8988T (cell line): ENCODE results near the gene TBC1D2B.

Experiments
- DNase-seq: peaks from one replicate; pipeline ENCODE4 v3.0.0; 2011

TBC1D2B gene

GRCh38 chr15:78077053-78077870, at the start of gene TBC1D2B:
TBC1D2B (minus strand) TSS chr15:78077711; CDS start chr15:78077652, 59 bp downstream.
- DNase-seq = peak; percentile 56

GRCh38 chr15:78125267-78125666, 47.8 kb upstream of the TBC1D2B start:
- DNase-seq = no peak

DNA sequence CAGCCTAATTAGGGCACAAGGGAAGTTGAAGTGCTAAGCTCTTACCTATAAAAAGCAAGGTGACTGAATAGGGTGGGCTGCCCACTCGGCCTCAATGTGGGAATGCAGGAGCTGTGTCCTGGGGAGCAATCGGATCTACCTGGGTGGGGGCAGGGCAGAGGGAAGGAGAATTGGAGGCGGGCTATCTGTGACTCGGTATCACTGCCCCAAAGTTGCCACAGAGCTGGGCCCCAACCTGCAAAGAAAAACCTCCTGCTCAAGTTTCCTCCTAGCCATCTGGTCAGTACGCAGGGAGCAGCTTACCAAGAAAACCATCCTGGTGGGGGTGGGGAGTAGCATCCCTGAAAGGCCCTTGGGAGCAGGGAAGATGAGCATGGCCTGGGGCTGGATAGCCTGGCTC, 43.0 kb upstream of the TBC1D2B start:
- DNase-seq = no peak

DNA sequence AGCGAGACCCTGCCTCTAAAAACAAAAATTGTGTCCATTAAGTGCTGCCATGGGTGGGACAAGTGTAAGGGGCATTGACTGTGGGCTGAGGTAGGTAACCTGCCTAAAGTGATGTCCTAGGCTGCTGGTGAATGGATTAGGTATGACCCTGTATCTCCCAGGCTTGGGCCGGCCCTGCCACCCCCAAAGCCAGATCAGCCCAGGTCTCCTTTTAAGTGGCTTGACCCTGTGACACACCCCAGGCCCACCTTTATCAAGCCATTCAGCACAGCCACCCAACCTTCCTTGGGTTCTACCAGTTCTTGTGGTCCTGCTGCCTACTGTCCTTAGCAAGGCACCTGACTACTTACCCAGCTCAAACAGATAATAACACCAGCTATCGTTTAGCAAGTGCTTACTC, 35.0 kb upstream of the TBC1D2B start:
- no peak for DNase-seq

DNA sequence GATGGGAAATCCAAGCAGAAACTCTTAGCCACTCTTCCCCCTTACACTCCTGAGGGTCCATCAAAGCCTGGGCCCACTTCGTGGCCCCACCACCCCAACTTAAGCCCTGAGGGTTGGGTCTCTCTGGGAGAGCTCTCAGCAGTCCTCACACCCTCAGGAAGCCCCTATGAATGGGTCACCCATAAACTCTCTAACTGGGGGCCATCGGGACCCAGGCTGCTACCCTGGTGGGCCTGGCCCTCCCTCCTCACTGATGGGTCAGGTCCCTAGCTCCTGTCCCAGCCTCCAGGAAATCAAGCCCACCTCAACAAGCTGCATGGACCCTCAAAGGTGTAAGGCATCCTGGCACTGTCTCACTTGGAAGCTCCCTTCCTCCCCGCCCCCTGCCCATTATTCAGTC, 34.3 kb upstream of the TBC1D2B start:
- DNase-seq = no peak

DNA sequence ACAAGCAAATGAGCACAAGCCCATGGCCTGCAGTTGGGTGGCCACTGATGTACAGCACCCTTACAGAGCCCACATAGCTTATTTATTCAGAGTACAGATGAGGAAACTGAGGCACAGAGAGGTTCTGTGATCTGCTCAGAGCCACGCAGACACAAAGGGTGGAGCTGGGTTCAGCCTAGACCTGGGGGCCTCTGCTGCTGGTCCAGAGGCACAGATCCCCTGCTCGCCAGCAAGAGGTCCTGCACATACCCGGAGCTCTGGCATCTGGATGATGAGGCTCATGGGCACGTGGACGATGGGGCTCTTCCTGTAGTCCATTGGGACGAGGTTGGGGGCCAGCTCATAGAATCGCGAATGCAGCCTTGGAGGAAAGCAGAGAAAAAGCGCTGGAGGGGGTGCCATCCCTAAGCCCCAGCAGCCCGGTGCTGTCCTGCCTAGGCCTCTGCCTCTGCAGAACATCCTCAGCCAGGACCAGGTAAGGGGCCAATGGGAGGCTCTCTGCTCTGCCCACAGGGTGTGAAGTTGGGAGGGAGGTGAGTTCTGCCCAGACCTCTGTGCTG, 33.5 kb upstream of the TBC1D2B start:
- DNase-seq = no peak

GRCh38 chr15:78110096-78110495, 32.6 kb upstream of the TBC1D2B start:
- DNase-seq = no peak

GRCh38 chr15:78109156-78109555, 31.6 kb upstream of the TBC1D2B start:
- no peak for DNase-seq

DNA sequence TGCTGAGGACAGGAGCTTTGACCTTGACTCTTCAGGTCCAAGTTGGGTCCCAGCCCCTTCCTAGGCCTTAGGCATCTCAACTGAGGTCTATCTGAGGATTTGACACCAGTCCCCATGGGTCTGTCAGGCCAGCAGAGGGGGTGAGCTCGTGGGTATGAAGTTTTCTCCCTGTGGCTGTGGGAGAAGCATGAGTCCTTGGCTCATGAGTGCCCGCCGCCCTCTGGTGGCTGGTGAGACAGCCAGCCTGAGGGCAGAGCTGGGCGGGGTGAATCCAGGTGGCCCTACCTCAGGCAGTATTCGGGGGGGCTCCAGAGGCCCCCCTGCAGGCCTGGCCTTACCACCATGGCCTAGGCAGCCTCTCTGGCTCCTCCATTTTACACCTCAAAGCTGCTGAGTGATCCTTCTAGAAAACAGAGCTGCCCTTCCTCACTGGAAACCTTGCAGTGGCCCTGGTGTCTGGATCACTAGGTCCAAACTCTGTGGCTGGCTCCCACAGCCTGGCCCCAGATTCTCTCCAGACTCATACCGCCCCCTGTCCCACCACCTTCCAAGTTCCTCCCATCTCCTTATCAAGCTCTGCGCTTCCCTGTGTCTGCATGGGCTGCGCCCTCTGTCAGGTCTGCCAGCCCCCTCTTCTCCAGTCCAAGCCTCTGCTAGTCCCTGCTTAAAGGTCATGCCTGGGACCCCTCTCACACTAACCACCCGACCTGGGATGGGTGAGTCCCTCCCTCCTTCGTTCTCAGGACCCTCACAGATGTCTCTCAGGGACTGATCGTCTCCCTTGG, 31.0 kb upstream of the TBC1D2B start:
- DNase-seq = peak; percentile 76

- DNase-seq = no peak
Observed at GRCh38 chr15:78107471-78107870, 30.0 kb upstream of the TBC1D2B start.

- no peak for DNase-seq
Observed at GRCh38 chr15:78105476-78106241, 28.1 kb upstream of the TBC1D2B start.

DNA sequence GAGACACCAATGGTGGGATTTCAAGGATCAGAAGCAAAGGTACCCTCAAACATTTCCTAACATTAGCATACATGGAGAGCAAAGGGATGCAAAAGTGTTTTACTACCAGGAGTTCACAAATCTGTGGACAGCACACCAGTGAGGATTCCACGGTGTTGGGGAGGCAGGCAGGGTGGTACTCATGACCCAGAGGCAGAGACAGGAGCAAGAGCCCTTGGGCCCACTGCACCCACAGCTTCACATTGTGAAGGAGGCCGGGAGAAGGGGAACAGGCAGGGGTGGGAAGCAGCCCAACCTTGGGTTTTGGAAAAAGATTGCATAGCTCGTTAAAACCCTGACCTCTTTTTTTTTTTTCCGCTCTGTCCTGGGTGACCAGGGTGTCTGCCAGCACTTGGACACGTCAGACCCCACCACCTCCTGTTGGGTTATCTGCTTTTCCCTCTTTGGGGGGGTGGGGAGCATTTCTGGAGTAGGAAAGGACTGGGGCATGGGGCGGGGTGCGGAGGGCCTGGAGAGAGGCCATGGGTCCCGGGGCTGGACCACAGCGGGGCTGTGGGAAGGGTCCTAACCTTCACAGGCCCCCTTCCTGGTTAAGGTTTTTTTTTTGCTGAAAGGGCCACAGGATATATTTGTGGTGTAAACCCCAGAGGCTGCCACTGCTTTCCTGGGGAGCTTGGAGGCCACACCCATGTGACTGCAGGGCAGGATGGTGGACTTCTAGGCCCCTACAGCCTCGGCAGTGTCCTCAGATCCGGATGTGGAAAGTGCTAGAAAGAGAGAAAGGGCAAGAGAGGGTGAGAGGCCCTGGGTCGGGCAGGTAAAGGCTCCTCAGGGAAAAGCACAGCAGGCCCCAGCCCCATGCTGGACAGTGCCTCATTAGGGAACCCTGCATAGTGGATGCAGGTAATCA, 27.3 kb upstream of the TBC1D2B start:
- DNase-seq = no peak

DNA sequence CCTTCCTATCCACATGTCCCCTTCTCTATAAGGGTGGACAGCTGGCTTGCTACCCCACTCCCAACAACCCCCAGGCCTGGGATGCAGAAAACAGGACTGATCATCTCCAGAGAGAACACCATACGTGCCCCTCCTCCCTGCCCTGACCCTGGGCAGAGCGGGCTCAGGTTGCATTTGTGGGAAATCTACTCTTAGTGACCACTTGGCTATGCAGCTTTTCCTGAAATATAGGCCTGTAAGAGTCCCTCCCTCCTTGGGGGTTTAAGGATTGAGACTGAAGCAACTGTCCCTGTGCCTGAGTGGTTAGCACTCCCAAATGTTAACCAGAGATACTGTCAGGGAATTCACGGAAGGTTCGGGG, 26.6 kb upstream of the TBC1D2B start:
- DNase-seq = no peak

DNA sequence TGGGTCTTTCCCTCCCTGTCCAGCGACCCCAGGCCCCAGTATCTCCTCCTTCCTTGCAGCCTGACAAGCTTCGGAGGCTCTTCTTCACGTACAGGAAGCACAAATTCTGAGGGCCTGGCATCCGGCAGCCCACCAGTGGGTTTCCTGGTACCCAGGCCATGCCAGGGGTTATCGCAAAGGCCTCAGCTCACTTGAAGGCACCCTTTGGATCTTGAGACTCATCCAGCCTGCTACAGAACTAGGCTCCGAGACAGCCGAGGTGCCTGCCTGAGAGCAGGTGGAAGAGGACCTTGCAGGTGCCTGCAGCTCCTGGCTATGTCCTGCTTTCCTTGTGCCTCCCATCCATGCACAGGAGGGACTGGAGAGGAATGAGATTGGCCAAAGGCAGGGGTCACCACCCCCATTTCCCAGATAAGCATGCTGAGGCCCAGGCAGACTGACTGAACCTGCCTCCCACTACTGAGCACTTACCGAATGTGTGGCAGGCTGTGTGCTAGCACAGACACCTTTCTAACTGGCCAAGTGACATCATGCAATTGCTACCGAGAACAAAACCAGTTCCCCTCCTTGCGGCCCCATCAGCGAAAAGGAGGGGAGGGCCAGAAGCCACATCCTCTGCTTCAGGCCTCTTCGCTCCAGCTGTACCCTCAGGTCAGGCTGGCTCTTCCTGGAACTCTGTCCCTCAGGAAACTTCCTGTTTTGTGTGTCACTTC, 26.1 kb upstream of the TBC1D2B start:
- no peak for DNase-seq

- no peak for DNase-seq
Observed at GRCh38 chr15:78102741-78103140, 25.2 kb upstream of the TBC1D2B start.

GRCh38 chr15:78102211-78102610, 24.7 kb upstream of the TBC1D2B start:
- no peak for DNase-seq

- no peak for DNase-seq
Observed at GRCh38 chr15:78101423-78102105, 24.1 kb upstream of the TBC1D2B start.

DNA sequence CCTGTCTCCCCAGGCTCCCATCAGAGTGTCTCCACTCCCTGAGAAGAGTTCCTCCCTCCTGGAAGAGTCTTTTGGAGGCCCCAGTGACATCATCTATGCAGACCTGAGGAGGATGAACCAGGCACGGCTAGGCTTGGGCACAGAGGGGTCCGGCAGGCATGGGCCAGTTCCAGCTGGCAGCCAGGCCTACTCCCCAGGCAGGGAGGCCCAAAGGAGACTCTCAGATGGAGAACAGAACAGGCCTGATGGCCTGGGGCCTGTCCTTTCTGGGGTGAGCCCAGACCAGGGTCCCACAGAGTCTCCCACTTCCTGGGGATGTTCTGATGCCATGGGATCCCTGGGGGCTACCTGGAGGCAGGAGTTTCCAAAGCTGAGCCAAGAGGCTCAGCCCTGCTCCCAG, 23.4 kb upstream of the TBC1D2B start:
- no peak for DNase-seq

DNA sequence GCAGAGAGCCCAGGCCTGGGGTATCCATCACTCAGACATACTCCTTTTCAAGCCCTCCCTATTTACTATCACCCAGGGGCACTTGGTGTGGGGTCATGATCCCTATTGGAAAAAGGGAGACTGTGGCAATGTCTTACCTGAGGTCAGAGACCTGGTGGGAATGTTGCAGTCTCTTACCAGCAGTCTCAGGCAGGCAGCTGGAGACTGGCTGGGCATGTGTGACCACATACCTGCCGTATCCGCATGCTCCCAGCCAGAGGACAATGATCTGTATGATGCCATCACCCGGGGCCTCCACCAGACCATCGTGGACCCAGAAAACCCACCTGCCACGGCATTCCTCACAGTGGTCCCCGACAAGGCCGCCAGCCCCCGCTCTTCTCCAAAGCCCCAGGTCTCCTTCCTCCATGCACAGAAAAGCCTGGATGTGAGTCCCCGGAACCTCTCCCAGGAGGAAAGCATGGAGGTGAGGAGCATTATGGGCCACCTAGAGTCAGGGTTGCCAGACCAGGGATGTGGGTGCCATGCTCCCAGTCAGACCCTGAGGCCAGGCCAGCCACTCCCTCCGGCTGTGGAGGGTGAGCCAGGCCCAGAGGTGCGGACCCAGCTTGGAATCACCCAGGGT, 20.7 kb upstream of the TBC1D2B start:
- DNase-seq = no peak

GRCh38 chr15:78097667-78098066, 20.2 kb upstream of the TBC1D2B start:
- no peak for DNase-seq
